NCI-H146 (cell line): ENCODE data around the gene GOLPH3.
A peak's percentile ranks its signal among the peaks of the same experiment; 100 is the strongest.
"Not testable (repeated sequence)": the region's sequence is repeated elsewhere in the genome, so short reads cannot be mapped to it uniquely, and the experiment has no call there.

Experiments
- DNase-seq: peaks from one replicate; lab custom pipeline; 2025; lab: John Stamatoyannopoulos, UW

The GOLPH3 gene

DNA sequence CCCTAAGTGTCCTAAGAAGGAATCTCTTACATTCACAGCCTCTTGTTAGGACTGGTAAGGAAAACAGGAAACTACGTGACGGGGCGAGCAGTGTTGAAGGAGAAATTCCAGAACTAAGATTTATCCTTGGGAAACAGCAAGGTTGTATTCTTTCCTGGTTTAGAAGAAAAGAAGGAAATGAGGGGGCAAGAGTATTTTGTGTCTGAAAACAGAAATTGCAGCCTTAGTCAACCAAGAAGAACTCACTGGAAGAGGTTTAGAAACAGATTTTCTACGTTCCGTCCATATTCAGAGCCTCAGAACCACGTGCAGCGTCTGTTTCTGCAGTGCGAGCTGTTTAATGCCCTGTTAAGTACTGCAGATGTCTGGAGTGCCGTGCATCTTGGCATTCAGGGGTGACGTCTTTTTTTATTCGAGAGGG lies 75.2 kb downstream of the GOLPH3 start:
- DNase-seq, result no peak

DNA sequence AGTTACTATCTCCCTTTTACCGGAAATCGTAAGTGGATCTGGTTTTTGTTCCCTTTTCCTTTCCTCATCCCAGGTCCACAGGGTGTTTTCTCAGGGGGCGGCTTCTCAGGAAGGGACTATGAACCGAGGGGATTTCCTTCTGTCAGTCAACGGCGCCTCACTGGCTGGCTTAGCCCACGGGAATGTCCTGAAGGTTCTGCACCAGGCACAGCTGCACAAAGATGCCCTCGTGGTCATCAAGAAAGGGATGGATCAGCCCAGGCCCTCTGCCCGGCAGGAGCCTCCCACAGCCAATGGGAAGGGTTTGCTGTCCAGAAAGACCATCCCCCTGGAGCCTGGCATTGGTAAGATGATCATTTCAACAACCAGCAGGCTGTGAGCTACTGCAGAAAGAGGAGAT lies 75.8 kb downstream of the GOLPH3 start:
- no peak for DNase-seq

DNA sequence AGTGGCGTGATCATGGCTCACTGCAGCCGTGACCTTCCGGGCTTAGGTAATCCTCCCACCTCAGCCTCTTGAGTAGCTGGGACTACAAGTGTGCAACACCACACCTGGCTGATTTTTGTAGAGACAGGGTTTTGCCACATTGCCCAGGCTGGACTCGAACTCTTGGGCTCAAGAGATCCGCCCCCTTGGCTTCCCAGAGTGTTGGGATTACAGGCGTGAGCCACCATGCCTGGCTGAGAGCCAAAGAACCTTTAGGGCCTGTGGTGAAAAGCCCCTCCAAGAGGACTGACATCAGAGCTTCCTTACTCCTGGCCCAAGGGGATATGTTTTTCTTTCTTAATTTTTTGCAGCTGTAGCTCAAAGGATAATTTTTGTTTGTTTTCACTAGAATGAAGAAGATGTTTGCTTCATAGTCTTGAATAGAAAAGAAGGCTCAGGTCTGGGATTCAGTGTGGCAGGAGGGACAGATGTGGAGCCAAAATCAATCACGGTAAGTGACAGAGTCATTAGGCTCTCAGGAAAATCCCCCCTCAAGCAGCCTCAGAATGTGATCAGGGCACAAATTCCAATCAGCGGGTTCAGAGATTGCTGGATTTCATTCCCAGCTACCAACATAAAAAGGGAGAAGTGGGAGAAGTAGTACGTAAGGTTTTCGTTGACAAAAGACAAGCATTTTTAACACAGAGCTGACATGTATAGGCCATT lies 77.1 kb downstream of the GOLPH3 start:
- no peak for DNase-seq

DNA sequence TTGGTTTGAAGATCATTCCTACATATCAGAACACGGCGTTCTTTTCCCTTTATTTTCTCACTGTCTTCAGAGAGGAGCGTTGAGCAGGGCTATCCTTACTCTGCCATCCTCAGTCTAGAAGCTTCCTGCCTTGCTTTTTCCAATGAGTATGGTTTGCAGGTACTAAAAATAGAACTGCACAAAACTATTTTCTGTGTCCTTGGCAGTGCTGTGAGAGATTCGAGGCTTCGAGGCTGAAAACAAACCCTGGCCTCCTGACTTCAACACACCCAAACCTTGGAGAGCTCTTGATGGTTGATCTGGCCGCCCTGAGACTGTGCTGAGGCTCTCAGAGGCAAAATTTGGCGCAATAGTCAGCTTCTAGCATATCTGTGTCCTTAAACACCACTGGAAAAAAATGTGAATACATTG lies 78.9 kb downstream of the GOLPH3 start:
- DNase-seq, result no peak

DNA sequence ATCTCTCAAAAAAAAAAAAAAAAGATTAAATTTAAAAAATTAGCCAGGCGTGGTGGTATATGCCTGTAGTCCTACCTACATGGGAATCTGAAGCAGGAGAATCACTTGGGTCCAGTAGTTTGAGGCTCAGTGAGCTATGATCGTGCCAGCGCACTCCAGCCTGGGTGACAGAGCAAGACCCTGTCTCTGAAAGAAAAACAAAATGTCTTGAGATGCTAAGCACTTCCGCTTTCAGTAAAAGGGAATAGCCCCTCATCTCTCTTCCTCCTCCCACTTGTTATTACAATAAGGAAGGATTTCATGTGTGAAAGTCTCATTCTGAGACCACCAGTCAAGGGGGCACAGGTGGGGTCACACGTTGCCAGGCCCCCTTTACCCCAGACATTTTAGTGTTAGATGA lies 79.4 kb downstream of the GOLPH3 start:
- no peak for DNase-seq

DNA sequence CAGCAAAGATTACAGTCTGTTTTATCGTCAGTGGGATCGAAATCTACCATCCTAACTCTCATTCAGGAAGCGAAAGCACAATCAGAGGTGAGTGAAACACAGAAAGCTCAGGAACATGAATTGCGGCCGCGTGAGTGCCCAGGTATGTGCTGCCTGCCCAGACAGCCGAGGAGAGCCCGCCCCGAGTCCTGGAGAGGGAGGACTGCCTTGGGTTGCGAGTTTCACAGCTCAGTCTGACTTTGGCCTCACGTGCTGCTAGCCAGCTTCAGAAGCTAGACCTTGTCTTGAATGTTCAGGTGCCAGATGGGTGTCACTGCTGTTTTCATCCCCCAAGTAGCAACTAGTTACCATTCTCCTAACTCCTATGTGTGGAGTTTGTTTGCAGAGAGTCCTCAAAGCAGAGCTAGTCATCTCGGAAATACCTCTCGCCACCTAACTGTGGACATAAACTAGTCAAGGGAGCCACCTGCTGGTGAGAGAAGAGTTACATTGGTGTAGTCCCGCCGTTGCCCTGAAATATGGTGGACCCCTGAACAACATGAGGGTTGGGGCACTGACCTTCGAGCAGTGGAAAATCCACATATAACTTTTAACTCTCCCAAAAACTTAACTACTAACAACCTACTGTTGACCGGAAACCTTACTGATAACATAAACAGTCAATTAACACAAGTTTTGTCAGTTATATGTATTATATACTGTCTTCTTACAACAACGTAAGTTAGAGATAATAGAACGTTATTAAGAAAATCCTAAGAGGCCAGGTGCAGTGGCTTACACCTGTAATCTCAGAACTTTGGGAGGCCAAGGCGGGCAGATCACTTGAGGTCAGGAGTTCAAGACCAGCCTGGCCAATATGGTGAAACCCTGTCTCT lies 80.9 kb downstream of the GOLPH3 start:
- peak; percentile 41 for DNase-seq

DNA sequence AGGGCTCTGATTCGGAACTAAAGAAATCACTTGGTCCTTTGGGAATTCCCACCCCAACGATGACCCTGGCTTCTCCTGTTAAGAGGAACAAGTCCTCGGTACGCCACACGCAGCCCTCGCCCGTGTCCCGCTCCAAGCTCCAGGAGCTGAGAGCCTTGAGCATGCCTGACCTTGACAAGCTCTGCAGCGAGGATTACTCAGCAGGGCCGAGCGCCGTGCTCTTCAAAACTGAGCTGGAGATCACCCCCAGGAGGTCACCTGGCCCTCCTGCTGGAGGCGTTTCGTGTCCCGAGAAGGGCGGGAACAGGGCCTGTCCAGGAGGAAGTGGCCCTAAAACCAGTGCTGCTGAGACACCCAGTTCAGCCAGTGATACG lies 83.4 kb downstream of the GOLPH3 start:
- no peak for DNase-seq

DNA sequence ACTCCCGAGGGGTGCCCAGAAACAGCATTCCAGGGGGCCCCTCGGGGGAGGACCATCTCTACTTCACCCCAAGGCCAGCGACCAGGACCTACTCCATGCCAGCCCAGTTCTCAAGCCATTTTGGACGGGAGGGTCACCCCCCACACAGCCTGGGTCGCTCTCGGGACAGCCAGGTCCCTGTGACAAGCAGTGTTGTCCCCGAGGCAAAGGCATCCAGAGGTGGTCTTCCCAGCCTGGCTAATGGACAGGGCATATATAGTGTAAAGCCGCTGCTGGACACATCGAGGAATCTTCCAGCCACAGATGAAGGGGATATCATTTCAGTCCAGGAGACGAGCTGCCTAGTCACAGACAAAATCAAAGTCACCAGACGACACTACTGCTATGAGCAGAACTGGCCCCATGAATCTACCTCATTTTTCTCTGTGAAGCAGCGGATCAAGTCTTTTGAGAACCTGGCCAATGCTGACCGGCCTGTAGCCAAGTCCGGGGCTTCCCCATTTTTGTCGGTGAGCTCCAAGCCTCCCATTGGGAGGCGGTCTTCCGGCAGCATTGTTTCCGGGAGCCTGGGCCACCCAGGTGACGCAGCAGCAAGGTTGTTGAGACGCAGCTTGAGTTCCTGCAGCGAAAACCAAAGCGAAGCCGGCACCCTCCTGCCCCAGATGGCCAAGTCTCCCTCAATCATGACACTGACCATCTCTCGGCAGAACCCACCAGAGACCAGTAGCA lies 83.9 kb downstream of the GOLPH3 start:
- no peak for DNase-seq

DNA sequence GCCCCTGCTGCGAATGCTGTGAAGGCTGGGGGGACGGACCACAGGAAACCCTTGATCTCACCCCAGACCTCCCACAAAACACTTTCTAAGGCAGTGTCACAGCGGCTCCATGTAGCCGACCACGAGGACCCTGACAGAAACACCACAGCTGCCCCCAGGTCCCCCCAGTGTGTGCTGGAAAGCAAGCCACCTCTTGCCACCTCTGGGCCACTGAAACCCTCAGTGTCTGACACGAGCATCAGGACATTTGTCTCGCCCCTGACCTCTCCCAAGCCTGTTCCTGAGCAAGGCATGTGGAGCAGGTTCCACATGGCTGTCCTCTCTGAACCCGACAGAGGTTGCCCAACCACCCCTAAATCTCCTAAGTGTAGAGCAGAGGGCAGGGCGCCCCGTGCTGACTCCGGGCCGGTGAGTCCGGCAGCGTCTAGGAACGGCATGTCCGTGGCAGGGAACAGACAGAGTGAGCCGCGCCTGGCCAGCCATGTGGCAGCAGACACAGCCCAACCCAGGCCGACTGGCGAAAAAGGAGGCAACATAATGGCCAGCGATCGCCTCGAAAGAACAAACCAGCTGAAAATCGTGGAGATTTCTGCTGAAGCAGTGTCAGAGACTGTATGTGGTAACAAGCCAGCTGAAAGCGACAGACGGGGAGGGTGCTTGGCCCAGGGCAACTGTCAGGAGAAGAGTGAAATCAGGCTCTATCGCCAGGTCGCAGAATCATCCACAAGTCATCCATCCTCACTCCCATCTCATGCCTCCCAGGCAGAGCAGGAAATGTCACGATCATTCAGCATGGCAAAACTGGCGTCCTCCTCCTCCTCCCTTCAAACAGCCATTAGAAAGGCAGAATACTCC lies 84.7 kb downstream of the GOLPH3 start:
- no peak for DNase-seq

DNA sequence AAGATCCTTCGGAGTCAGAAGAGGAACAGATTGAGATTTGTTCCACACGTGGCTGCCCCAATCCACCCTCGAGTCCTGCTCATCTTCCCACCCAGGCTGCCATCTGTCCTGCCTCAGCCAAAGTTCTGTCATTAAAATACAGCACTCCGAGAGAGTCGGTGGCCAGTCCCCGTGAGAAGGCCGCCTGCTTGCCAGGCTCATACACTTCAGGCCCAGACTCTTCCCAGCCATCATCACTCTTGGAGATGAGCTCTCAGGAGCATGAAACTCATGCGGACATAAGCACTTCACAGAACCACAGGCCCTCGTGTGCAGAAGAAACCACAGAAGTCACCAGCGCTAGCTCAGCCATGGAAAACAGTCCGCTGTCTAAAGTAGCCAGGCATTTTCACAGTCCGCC lies 85.9 kb downstream of the GOLPH3 start:
- no peak for DNase-seq

DNA sequence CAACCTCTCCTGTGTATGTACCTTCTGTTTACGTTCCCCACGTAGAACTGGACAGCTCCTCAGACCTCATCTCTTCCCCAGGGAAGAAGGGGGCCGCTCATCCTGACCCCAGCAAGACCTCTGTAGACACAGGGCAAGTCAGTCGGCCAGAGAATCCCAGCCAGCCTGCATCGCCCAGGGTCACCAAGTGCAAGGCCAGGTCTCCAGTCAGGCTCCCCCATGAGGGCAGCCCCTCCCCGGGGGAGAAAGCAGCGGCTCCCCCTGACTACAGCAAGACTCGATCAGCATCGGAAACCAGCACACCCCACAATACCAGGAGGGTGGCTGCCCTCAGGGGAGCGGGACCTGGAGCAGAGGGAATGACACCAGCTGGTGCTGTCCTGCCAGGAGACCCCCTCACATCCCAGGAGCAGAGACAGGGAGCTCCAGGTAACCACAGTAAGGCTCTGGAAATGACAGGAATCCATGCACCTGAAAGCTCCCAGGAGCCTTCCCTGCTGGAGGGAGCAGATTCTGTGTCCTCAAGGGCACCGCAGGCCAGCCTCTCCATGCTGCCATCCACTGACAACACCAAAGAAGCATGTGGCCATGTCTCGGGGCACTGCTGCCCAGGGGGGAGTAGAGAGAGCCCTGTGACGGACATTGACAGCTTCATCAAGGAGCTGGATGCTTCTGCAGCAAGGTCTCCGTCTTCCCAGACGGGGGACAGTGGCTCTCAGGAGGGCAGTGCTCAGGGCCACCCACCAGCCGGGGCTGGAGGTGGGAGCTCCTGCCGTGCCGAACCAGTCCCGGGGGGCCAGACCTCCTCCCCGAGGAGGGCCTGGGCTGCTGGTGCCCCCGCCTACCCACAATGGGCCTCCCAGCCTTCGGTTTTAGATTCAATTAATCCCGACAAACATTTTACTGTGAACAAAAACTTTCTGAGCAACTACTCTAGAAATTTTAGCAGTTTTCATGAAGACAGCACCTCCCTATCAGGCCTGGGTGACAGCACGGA lies 86.7 kb downstream of the GOLPH3 start:
- DNase-seq, result no peak

DNA sequence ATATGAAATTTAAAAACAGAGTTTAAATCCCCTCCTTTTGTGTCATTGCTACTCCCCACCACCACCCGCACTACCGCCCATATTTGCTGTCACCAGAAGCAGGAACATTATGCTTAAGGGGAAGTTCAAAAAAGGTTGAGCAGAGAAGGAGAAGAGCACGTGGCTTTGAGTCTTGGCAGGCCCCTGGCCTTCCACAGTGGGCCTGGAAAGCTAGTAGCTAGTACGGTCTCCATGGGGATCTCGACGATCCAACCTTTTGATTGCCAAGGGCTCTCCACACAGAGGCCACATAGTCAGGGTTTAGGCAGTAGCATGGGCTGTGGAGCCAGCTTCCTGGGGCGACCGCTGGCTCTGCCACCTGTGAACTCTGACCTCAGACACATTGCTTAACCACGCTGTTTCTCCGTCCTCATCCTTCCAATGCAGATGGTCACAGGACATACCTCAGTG lies 90.1 kb downstream of the GOLPH3 start:
- DNase-seq, result no peak

DNA sequence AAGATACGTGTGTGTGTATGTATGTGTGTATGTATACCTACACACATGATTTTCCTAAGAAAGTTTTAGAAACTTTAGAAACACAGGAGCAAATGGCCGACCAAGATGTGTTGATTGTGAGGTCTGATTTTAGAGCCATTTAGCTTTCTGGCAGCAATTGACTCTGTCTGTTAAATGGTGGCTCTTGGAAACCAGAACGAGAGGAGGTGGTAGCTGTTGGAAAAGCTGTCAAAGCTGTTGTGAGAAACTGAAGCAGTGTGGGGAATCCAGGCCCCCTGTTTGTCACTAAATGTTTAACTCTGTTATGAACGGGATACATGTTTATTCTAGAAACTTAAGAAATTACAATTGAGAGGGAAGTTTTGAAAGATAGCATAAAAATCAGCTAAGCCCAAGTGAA lies 91.4 kb downstream of the GOLPH3 start:
- no peak for DNase-seq

DNA sequence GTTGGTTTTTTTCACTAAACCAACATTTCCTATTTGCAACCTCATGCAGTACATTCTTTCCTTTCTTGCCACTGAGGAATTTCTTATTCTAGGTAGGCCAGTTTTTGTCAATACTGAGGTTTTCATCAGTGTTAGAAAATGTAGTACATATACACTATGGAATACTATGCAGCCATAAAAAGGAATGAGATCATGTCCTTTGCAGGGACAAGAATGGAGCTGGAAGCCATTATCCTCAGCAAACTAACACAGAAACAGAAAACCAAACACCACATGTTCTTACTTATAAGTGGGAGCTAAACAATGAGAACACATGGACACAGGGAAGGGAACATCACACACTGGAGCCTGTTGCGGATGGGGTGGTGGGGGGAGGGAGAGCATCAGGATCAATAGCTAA lies 93.6 kb downstream of the GOLPH3 start:
- DNase-seq, result not testable (repeated sequence)

DNA sequence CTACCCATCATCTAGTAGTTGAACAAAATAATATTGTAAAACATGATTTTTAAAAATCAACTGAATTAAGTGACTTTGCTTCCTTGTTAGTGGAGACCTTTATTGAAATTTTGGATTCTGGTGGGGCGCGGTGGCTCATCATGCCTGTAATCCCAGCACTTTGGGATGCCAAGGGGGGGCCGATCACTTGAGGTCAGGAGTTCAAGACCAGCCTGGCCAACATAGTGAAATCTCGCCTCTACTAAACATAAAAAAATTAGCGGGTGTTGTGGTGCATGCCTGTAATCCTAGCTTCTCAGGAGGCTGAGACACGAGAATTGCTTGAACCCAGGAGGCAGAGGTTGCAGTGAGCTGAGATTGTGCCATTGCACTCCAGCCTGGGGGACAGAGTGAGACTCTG lies 95.3 kb downstream of the GOLPH3 start:
- not testable (repeated sequence) for DNase-seq

DNA sequence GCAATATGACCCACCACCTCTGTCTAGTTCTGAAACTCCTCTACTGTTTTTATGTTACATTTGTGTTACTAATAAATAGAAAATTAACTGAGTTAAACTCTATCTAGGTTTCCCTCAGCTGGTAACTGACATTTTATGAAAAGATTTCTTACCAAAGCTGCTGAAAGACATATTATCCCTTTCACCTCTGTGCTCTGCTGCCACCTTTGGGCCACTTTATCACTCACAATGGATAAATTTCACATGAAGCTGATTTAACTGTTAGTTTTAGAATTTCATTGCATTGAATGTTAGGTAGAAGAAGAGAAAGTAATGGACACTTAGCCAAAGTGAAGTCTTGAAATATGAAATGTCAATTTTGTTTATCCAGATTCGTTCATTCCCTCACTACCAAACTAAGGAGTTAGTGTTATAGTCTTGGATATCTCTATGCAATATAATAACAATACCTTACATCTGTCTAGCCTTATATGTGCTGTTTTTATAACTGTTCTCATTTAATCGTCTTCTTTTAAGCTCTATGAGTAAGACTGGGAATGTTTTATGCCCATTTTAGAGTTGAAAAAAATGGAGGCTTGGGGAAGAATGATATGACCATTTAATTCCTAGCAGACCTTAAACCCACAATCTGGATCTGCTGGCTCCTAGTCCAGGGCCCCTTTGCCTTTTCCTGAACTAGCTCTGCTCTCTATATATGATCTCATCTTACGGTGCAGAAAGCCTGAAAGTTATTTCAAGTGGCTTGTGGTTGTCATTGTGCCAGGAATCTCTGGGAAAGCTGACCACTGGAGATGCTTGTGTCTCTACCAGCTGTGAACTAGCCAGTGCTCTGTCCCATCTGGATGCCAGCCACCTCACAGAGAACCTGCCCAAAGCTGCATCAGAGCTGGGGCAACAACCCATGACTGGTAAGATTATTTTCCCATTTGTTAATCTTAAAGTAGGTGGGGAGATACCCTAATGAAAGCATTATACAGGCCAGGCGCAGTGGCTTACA lies 97.1 kb downstream of the GOLPH3 start:
- DNase-seq, result peak; percentile 22
